CD8-positive, alpha-beta memory T cell (primary cell): ENCODE measurements around the gene ATP9B. TPM values are rescaled to one million over a fixed set of nuclear protein-coding genes. Genes with fewer than 3 reads are reported as not detected.
A peak's percentile ranks its signal among the peaks of the same experiment; 100 is the strongest.

Experiments used
- CTCF ChIA-PET: fragments of 350-600 bp; sonication (Branson Sonifier 250); formaldehyde crosslinking; loops from one replicate; lab custom pipeline; 2021; ENCODE audit warnings: antibody characterized with exemption; lab: Charles Lee
- POLR2A ChIA-PET: fragments of 350-600 bp; sonication (Branson Sonifier 250); formaldehyde crosslinking; loops from one replicate; lab custom pipeline; 2021; ENCODE audit warnings: antibody characterized with exemption; lab: Charles Lee
- DNase-seq, 5 donors: peaks; one replicate each; pipeline versions ENCODE4 v3.0.0 to v3.0.0-alpha.2; 2020 to 2022; ENCODE audit warnings: mixed read lengths in 1 of 5
- H3K27ac ChIP-seq: one replicate; pipeline ENCODE4 v1.7.0; 2013; ENCODE audit warnings: low read depth, mild to moderate bottlenecking, low read length, moderate library complexity
- H3K27me3 ChIP-seq: 2 replicates; pipeline ENCODE4 v1.7.0; 2013; ENCODE audit warnings: low read length, mild to moderate bottlenecking; ENCODE audit not compliant: insufficient read depth, poor library complexity, severe bottlenecking
- H3K36me3 ChIP-seq: 2 replicates; pipeline ENCODE4 v1.7.0; 2013; ENCODE audit warnings: mild to moderate bottlenecking, low read length, moderate library complexity; ENCODE audit not compliant: insufficient read depth
- H3K4me1 ChIP-seq: 2 replicates; pipeline ENCODE4 v1.7.0; 2013; ENCODE audit warnings: mild to moderate bottlenecking, low read length, moderate library complexity; ENCODE audit not compliant: insufficient read depth
- H3K4me3 ChIP-seq: 2 replicates; pipeline ENCODE4 v1.7.0; 2013; ENCODE audit warnings: mild to moderate bottlenecking, low read length
- H3K9me3 ChIP-seq: 2 replicates; pipeline ENCODE4 v1.7.0; 2013; ENCODE audit warnings: mild to moderate bottlenecking, low read length
- H3K27ac Mint-ChIP-seq, 8 donors: one replicate each; pipeline ENCODE4 v1.8.0; 2020 to 2021; ENCODE audit warnings: mixed read lengths in 8 of 8, mild to moderate bottlenecking in 6 of 8, inconsistent platforms in 3 of 8, moderate library complexity in 3 of 8
- H3K27me3 Mint-ChIP-seq, 2 donors: one replicate each; pipeline ENCODE4 v1.8.0; 2020 to 2021; ENCODE audit warnings: mixed read lengths in 2 of 2, mild to moderate bottlenecking in 1 of 2, moderate library complexity in 1 of 2
- H3K36me3 Mint-ChIP-seq, 3 donors: one replicate each; pipeline ENCODE4 v1.8.0; 2020 to 2021; ENCODE audit warnings: mixed read lengths in 3 of 3, inconsistent platforms in 1 of 3, mild to moderate bottlenecking in 1 of 3
- H3K4me1 Mint-ChIP-seq, 3 donors: one replicate each; pipeline ENCODE4 v1.8.0; 2020 to 2021; ENCODE audit warnings: mixed read lengths in 3 of 3, inconsistent platforms in 1 of 3, mild to moderate bottlenecking in 1 of 3
- H3K4me3 Mint-ChIP-seq, 7 donors: one replicate each; pipeline ENCODE4 v1.8.0; 2020 to 2021; ENCODE audit warnings: mixed read lengths in 7 of 7, mild to moderate bottlenecking in 6 of 7, moderate library complexity in 4 of 7, inconsistent platforms in 2 of 7
- H3K9me3 Mint-ChIP-seq, 5 donors: one replicate each; pipeline ENCODE4 v1.8.0; 2020 to 2022; ENCODE audit warnings: mixed read lengths in 5 of 5, mild to moderate bottlenecking in 3 of 5, moderate library complexity in 2 of 5, inconsistent platforms in 1 of 5
- polyA plus RNA-seq: library from polyadenylated mRNA; unstranded; fragments of 300-500 nt; fragmentation: Illumina TruSeq; gene quantifications from one replicate; pipeline ENCODE4 v1.2.3, GENCODE V29; 2021
- total RNA-seq, 2 experiments: library from RNA; stranded (reverse); gene quantifications; one replicate each; pipeline ENCODE4 v1.2.3, GENCODE V29; 2021

ATP9B gene
- total and polyA plus RNA-seq, 3 experiments from 2014 or later: 22.0 to 23.4 (median 22.4) TPM

DNA sequence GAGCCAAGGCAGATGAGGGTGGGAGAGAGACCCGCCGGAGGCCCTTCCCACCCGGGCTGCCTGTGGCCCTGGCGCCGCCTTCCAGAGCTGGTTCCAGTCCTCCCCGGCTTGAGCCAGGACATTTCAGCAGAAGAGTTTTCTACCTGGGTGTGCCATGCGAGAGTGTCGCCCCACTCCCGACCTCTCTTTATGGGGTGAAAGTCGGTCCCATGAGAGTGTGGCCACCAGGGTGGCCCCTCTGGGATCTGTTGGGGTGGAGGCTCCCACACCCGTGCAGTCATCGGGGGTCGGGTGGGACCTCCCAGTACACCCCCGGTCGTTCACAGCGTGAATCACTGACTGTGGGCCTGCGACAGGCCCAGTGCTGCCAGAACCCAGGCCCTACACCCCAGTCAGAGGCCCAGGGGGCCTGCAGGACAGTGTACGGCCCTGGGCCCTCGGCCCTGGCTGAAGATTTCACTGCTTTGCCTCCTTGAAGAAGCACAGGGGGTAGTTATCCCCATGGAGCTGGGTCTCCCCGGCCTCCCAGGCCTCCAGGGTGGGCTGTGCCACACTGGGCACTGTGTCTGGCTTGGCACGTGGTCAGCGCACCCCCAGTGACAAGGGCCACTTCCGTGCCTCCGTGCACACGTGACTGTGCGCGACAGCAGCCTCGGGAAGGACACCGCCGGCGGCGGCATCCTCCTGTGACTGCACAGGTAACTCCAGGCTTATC, 332.5 kb downstream of the ATP9B start:
- H3K27ac ChIP-seq: no peak overlapping the region
- H3K9me3 ChIP-seq: no peaks in the 10 kb centered on the region
- POLR2A ChIA-PET: interaction anchor here (0.6 to 1.8 kb wide), 3 partner anchors 23 to 113 kb away, joined by 3 to 7 read pairs (median 4); no protein-coding TSS in a partner anchor
- no peaks in the 10 kb centered on the region for H3K27me3 ChIP-seq
- Mint-ChIP-seq H3K36me3 (peaks cover 4 to 31% (median 5%) of the 10 kb centered on the region in 3 donors), H3K9me3 (no peaks in the 10 kb centered on the region), H3K4me3 (peak overlapping the region; percentile 82 to 96 (median 91)), H3K27ac (peak overlapping the region; percentile 92 to 99 (median 95)), H3K27me3 (peaks cover 0 to 3% of the 10 kb centered on the region in 2 donors), H3K4me1 (peaks cover 50 to 66% (median 60%) of the 10 kb centered on the region in 3 donors)
- CTCF ChIA-PET: interaction anchor here (1.2 to 1.6 kb wide), 3 partner anchors 20 to 127 kb away, joined by 3 to 4 read pairs (median 4); no protein-coding TSS in a partner anchor
- H3K36me3 ChIP-seq: no peaks in the 10 kb centered on the region
- peak overlapping the region; percentile 43 for H3K4me3 ChIP-seq
- H3K4me1 ChIP-seq: peaks cover 56% of the 10 kb centered on the region
- DNase-seq: peak in 1 of 5 donors; percentile 46

DNA sequence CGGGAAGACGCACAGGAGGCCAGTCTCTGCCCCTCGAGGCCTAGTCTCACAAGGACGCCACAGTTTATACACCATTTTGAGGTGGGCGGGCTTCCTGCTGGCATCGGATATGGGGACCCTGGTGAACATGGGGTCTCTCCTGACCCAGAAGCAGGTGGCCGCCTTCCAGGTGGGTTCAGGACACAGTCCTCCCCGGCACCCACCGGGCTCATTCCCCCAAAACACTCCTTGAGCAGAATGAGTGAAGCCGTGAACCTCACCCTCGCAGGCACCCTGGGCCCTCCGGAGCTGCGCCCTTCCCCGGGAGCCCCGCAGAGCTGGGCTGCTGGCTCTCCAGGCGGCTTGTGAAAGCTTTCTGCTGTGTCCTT, 333.0 kb downstream of the ATP9B start:
- peak overlapping the region; percentile 67 to 95 (median 86) for H3K4me3 Mint-ChIP-seq
- CTCF ChIA-PET: interaction anchor here (4.2 kb wide), 1 partner anchor 121 kb away, joined by 14 read pairs; no protein-coding TSS in a partner anchor
- peaks cover 51 to 66% (median 60%) of the 10 kb centered on the region in 3 donors for H3K4me1 Mint-ChIP-seq
- no peaks in the 10 kb centered on the region for H3K9me3 ChIP-seq
- no peaks in the 10 kb centered on the region for H3K36me3 ChIP-seq
- peaks cover 61% of the 10 kb centered on the region for H3K4me1 ChIP-seq
- DNase-seq: peak in 1 of 5 donors; percentile 41
- H3K36me3 Mint-ChIP-seq: peaks cover 4 to 31% (median 5%) of the 10 kb centered on the region in 3 donors
- peaks cover 0 to 3% of the 10 kb centered on the region in 2 donors for H3K27me3 Mint-ChIP-seq
- H3K27ac ChIP-seq: no peak overlapping the region
- POLR2A ChIA-PET: interaction anchor here (1.8 kb wide), 1 partner anchor 105 kb away, joined by 4 read pairs; no protein-coding TSS in a partner anchor
- H3K4me3 ChIP-seq: no peak overlapping the region
- H3K27ac Mint-ChIP-seq: peak overlapping the region in 7 of 8 donors; percentile 32 to 99 (median 89)
- H3K27me3 ChIP-seq: no peaks in the 10 kb centered on the region
- H3K9me3 Mint-ChIP-seq: no peaks in the 10 kb centered on the region

DNA sequence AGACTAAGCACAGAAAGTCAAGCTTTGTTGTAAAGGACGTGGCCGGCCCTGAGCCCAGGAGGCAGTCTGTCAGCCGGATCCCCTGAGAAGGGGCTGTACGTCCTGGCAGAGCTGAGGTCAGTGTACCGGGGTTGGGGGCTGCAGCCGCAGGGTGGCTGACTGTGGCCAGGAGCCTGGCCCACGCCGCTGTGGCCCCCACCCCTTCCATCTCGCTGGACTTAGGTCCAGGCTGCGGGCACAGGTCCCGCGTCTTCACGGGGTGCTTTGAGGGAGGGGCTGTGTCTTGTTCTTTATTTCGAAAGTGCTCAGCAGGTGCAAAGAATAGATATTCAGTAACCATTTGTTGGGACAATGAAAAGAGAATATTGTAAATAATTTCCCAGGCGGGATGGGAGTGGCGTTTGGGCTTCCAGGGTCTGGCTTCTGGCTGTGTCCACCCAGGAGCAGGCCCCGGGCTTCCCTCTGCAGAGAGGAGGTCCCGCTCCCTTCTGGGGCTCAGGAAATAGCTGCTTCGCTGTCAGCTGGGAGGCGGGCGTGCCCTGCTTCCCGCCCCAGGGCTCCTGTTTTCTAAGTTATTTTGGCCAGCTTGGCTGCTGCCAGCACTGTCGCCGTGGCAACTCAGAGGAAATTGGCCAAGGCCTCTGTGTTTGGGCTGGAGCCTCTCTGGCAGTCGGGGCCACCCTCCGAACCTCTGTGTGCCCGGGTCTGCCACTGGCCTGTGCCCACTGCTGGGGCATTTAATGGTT, 334.0 kb downstream of the ATP9B start:
- Mint-ChIP-seq H3K9me3 (no peaks in the 10 kb centered on the region), H3K27me3 (peaks cover 0 to 3% of the 10 kb centered on the region in 2 donors), H3K4me1 (peaks cover 54 to 72% (median 66%) of the 10 kb centered on the region in 3 donors), H3K36me3 (peaks cover 4 to 35% (median 5%) of the 10 kb centered on the region in 3 donors), H3K4me3 (peak overlapping the region; percentile 55 to 92 (median 79)), H3K27ac (peak overlapping the region; percentile 32 to 99 (median 94))
- Histone ChIP-seq H3K9me3 (no peaks in the 10 kb centered on the region), H3K4me1 (peaks cover 61% of the 10 kb centered on the region), H3K4me3 (peak overlapping the region; percentile 39), H3K36me3 (no peaks in the 10 kb centered on the region), H3K27ac (no peak overlapping the region), H3K27me3 (no peaks in the 10 kb centered on the region)
- DNase-seq: peak in 2 of 5 donors; percentile 38 to 44
- CTCF ChIA-PET: interaction anchor here (0.9 to 4.2 kb wide), 2 partner anchors 120 to 125 kb away, joined by 3 to 14 read pairs; no protein-coding TSS in a partner anchor
- POLR2A ChIA-PET: no interaction called here

DNA sequence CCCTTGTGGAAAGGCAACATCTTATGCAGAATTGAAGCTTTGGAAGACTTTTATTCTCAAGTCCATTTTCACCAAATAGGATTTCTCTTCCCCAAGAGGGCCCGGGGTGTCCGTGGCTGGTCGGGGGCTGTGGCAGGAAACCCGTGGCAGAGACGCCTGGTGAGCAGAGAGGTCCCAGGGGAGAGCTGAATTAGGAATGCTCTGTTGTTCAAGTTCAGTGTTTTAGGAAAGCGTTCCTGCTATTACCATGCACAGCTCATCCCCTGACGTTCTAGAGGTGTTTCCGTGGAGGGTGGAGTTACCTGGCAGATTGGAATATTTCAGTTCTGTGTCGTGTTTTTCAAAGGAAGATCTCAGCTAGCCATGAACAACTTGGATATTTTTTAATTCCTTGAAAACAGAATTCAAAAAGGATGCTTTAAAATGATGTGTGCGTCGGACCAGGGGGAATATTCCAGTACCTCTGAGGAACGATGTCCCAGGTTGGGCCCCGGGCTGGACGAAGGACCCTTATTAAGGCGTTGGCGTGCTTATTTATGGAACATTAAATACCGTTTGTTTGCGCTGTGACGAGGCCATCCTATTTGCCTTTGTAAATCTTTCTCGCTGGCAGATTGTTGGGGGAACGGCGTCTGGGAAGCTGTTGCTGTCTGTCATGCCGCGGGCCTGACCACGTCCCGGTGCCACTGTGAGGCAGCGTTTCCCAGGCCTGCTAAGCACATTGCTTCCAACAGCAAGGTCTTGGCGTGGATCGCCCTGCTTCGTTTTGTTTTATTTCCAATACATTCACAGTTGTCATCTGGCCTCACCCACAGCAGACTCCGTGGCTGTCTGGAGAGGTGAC, 334.8 kb downstream of the ATP9B start:
- H3K4me1 ChIP-seq: peaks cover 61% of the 10 kb centered on the region
- H3K9me3 Mint-ChIP-seq: no peaks in the 10 kb centered on the region
- H3K4me3 ChIP-seq: peak overlapping the region; percentile 59
- POLR2A ChIA-PET: no interaction called here
- peak overlapping the region; percentile 67 to 84 (median 79) for H3K4me3 Mint-ChIP-seq
- peaks cover 4 to 34% (median 5%) of the 10 kb centered on the region in 3 donors for H3K36me3 Mint-ChIP-seq
- peaks cover 49 to 66% (median 62%) of the 10 kb centered on the region in 3 donors for H3K4me1 Mint-ChIP-seq
- no peaks in the 10 kb centered on the region for H3K27me3 ChIP-seq
- CTCF ChIA-PET: interaction anchor here (0.9 to 4.2 kb wide), 3 partner anchors 24 to 124 kb away, joined by 3 to 20 read pairs (median 14); no protein-coding TSS in a partner anchor
- H3K9me3 ChIP-seq: no peaks in the 10 kb centered on the region
- no peak overlapping the region for H3K27ac ChIP-seq
- peak in 1 of 5 donors; percentile 49 for DNase-seq
- H3K36me3 ChIP-seq: no peaks in the 10 kb centered on the region
- peaks cover 0 to 2% of the 10 kb centered on the region in 2 donors for H3K27me3 Mint-ChIP-seq
- H3K27ac Mint-ChIP-seq: peak overlapping the region; percentile 84 to 99 (median 94)

DNA sequence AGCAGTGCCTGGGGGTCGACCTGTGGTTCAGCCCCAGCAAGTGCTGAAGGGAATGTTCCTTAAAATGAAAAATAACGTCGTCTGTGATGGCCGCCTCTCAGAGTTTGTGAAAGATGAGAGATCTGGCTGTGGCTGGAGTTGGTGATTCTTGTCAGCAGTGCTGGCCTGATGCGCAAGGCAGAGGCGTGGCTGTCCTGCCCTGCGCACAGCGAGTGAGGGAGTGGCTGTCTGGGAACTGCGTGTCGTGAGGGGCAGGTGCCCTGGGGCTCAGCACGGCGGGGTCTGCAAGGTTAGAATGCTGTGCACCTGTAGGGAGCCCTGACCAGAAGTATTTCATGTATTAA, 335.3 kb downstream of the ATP9B start:
- DNase-seq: no peak
- no peaks in the 10 kb centered on the region for H3K9me3 Mint-ChIP-seq
- Histone ChIP-seq H3K36me3 (no peaks in the 10 kb centered on the region), H3K27ac (no peak overlapping the region), H3K9me3 (no peaks in the 10 kb centered on the region), H3K4me1 (peaks cover 61% of the 10 kb centered on the region), H3K4me3 (peak overlapping the region; percentile 59), H3K27me3 (no peaks in the 10 kb centered on the region)
- H3K27ac Mint-ChIP-seq: peak overlapping the region; percentile 68 to 99 (median 94)
- ChIA-PET CTCF (interaction anchor here (1.0 to 4.2 kb wide), 3 partner anchors 8 to 119 kb away, joined by 7 to 20 read pairs (median 14); partner anchors contain the start of gene NFATC1), POLR2A (interaction anchor here (1.5 kb wide), 1 partner anchor 118 kb away, joined by 6 read pairs; no protein-coding TSS in a partner anchor)
- peaks cover 4 to 33% (median 5%) of the 10 kb centered on the region in 3 donors for H3K36me3 Mint-ChIP-seq
- peak overlapping the region; percentile 54 to 84 (median 72) for H3K4me3 Mint-ChIP-seq
- H3K4me1 Mint-ChIP-seq: peaks cover 47 to 61% (median 59%) of the 10 kb centered on the region in 3 donors
- H3K27me3 Mint-ChIP-seq: peaks cover 0 to 2% of the 10 kb centered on the region in 2 donors

DNA sequence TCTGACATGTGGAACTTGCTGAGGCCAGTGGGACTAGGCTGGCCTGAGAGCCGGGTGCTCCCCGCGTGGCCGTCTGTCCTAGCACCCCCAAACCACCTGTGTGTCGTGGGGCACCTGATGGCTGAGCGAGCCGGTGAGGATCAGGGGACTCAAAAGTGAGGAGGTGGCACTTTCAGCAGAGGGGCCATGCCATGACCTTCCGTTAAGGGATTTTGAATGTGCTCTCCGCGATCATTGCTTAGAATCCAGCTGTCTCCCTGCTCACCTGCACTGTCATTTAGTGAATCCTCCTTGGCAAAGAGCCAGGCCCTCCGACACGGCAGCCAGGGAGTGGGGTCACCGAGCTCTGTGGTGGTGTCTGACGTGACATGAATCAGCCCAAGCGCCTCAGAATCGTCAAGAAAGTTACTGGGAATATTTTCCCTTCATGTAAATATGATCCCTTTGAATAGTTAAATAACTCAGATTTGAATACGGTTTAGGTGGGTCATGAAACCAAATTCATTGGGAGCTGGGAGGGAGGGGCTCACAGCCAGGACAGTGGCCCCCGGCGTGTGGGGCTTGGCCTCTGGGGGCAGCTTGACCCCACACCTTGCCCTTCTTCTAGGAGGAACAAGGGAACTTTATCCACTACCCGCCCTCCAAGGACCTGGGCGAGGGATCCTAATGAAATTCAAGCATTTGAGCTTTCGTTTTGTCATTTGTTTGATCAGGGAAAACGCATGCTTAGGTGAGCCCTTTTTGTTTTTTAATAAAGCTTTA, 336.0 kb downstream of the ATP9B start:
- no peaks in the 10 kb centered on the region for H3K9me3 ChIP-seq
- DNase-seq: peak in 2 of 5 donors; percentile 21 to 54
- H3K27me3 Mint-ChIP-seq: peaks cover 0 to 2% of the 10 kb centered on the region in 2 donors
- ChIA-PET POLR2A (interaction anchor here (0.6 to 1.5 kb wide), 5 partner anchors 8 to 274 kb away, joined by 3 to 6 read pairs (median 5); no protein-coding TSS in a partner anchor), CTCF (interaction anchor here (0.8 to 4.2 kb wide), 5 partner anchors 9 to 123 kb away, joined by 5 to 20 read pairs (median 7); partner anchors contain the start of gene NFATC1)
- H3K4me1 Mint-ChIP-seq: peaks cover 47 to 61% (median 59%) of the 10 kb centered on the region in 3 donors
- no peaks in the 10 kb centered on the region for H3K36me3 ChIP-seq
- no peaks in the 10 kb centered on the region for H3K27me3 ChIP-seq
- peak overlapping the region; percentile 59 to 89 (median 79) for H3K4me3 Mint-ChIP-seq
- no peaks in the 10 kb centered on the region for H3K9me3 Mint-ChIP-seq
- peak overlapping the region; percentile 83 for H3K27ac ChIP-seq
- H3K36me3 Mint-ChIP-seq: peaks cover 4 to 33% (median 5%) of the 10 kb centered on the region in 3 donors
- peak overlapping the region; percentile 88 to 99 (median 96) for H3K27ac Mint-ChIP-seq
- peak overlapping the region; percentile 59 for H3K4me3 ChIP-seq
- peaks cover 61% of the 10 kb centered on the region for H3K4me1 ChIP-seq
